Activated CD4-positive, alpha-beta T cell treated with anti-CD3 and anti-CD28 coated beads, Interleukin-2, amount 50 U/mL, for 16 hours (primary cell): Measurements from ENCODE around the gene ZNF362.

Experiments
- DNase-seq: peaks from one replicate; pipeline ENCODE4 v3.0.0-alpha.2; 2020

The ZNF362 gene

GRCh38 chr1:33268927-33269610 lies 12.8 kb downstream of the ZNF362 start:
- no peak for DNase-seq

GRCh38 chr1:33269621-33270020 lies 13.3 kb downstream of the ZNF362 start:
- no peak for DNase-seq

- DNase-seq, result no peak
These were observed 14.1 kb downstream of the ZNF362 start for GRCh38 chr1:33270379-33270778.

GRCh38 chr1:33270808-33271465 lies 14.6 kb downstream of the ZNF362 start:
- DNase-seq, result no peak

- DNase-seq, result no peak
These were observed 15.6 kb downstream of the ZNF362 start for GRCh38 chr1:33271666-33272505.

GRCh38 chr1:33272509-33272908 lies 16.2 kb downstream of the ZNF362 start:
- no peak for DNase-seq

- DNase-seq, result no peak
These were observed 16.6 kb downstream of the ZNF362 start for GRCh38 chr1:33272930-33273329.

GRCh38 chr1:33273406-33273805 lies 17.1 kb downstream of the ZNF362 start:
- no peak for DNase-seq

GRCh38 chr1:33273961-33274371 lies 17.7 kb downstream of the ZNF362 start:
- DNase-seq, result no peak

GRCh38 chr1:33274446-33274845 lies 18.2 kb downstream of the ZNF362 start:
- DNase-seq, result no peak

GRCh38 chr1:33275195-33275594 lies 18.9 kb downstream of the ZNF362 start:
- DNase-seq, result no peak

- no peak for DNase-seq
These were observed 19.6 kb downstream of the ZNF362 start for GRCh38 chr1:33275706-33276572.

GRCh38 chr1:33276573-33277298 lies 20.4 kb downstream of the ZNF362 start:
- DNase-seq, result no peak

GRCh38 chr1:33277488-33278084 lies 21.3 kb downstream of the ZNF362 start:
- DNase-seq, result no peak

- DNase-seq, result no peak
These were observed 23.9 kb downstream of the ZNF362 start for GRCh38 chr1:33280091-33280661.

- no peak for DNase-seq
These were observed 25.4 kb downstream of the ZNF362 start for GRCh38 chr1:33281554-33282303.

GRCh38 chr1:33282791-33283190 lies 26.5 kb downstream of the ZNF362 start:
- no peak for DNase-seq

GRCh38 chr1:33284049-33284448 lies 27.8 kb downstream of the ZNF362 start:
- DNase-seq, result no peak

- DNase-seq, result no peak
These were observed 30.3 kb downstream of the ZNF362 start for GRCh38 chr1:33286451-33287185.

- no peak for DNase-seq
These were observed 31.0 kb downstream of the ZNF362 start for GRCh38 chr1:33287317-33287716.
